ENCODE measurements around the gene SCAPER.
"Not testable (repeated sequence)": the region's sequence is repeated elsewhere in the genome, so short reads cannot be mapped to it uniquely, and the experiment has no call there.

The SCAPER gene

DNA sequence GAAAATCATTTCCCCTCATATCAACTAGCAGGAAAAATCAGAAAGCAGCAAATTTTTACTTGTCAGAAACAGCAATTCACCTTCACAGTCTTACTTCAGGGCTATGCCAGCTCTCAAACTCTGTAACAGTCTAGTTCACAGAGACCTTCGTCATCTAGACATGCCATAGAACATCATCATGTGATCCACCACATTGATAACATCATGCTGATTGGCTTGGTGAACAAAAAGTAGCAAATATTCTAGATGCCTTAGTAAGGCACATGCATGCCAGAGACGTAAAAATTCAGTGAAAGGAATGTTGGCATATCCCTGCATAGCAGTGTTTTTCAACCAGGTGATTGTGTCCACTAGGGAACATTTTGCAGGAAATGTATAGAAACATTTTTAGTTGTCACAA lies 8.6 kb upstream of the SCAPER start:
- DNase-seq (ENCODE audit: low read depth in 2 of 2), result no peak

DNA sequence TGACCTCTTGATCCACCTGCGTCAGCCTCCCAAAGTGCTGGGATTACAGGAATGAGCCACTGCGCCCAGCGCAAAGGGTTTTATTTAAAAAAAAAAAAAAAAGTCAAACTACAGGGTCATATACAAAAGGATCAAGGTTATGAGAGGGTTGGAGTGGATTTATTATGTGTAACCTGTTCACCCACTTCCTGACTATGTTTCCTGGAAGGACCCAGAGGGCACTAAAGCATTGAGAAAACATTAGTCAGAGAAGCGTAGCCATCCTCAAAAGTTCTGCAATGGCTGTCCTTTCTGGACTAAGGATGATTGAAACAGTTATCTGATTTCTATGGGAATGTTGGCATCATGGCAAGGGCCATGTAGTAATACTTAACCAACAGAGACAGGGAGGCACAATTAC lies 7.3 kb upstream of the SCAPER start:
- no peak for DNase-seq (ENCODE audit: low read depth in 2 of 2)

- no peak for DNase-seq (ENCODE audit: low read depth in 2 of 2)
Observed at GRCh38 chr15:76905855-76906254, 715 bp upstream of the SCAPER start.

DNA sequence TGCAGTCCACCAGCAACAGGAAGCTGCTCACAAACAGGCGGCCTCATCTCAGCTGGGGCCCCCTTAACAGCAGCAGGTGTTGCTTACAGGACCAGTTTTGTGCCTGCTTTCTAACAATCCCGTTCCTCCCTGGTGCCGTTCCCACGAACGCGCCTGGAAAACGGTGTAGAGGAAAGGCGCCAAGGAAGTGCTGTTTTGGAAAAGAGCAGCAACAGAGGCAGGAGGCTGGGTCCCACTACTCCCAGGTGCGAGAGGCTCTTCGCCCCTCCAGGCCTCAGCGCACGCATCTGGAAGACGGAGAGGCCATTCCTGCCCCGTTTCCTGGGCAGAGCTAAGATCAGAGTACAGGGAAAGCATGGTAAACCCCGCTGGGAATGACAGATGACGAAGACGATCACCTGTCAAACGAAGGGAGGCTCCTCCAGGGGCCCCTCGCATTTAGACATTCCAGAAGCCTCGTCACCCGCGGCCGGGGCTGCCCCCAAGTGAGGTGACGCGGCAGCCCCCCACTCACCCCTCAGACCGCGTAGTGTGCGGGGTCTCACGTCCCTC lies 603 bp downstream of the SCAPER start:
- peak in 1 of 2 donors; percentile 0 for DNase-seq (ENCODE audit: low read depth in 2 of 2)

- no peak for DNase-seq (ENCODE audit: low read depth in 2 of 2)
Observed at GRCh38 chr15:76903251-76903681, 1.9 kb downstream of the SCAPER start.

DNA sequence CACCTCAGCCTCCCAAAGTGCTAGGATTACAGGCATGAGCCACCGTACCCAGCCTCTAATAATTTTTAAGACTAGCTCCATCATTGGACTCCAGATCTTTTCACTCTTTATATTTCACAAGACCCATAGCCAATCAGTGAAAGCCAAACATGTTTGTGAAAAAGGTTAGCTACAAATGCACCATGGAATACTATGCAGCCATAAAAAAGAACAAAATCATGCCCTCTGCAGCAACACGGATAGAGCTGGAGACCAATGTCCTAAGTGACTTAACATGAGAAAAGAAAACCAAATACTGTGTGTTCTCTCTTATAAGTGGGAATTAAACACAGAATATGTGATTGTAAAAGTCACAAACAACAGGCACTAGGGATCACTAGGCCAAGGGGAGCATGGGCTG lies 3.2 kb downstream of the SCAPER start:
- DNase-seq (ENCODE audit: low read depth in 2 of 2), result no peak

DNA sequence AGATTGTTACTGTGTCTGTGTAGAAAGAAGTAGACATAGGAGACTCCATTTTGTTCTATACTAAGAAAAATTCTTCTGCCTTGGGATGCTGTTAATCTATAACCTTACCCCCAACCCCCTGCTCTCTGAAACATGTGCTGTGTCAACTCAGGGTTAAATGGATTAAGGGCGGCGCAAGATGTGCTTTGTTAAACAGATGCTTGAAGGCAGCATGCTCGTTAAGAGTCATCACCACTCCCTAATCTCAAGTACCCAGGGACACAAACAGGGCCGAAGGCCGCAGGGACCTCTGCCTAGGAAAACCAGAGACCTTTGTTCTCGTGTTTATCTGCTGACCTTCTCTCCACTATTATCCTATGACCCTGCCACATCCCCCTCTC lies 5.2 kb downstream of the SCAPER start:
- not testable (repeated sequence) for DNase-seq (ENCODE audit: low read depth in 2 of 2)

- DNase-seq (ENCODE audit: low read depth in 2 of 2), result not testable (repeated sequence)
Observed at GRCh38 chr15:76899176-76899930, 5.8 kb downstream of the SCAPER start.

DNA sequence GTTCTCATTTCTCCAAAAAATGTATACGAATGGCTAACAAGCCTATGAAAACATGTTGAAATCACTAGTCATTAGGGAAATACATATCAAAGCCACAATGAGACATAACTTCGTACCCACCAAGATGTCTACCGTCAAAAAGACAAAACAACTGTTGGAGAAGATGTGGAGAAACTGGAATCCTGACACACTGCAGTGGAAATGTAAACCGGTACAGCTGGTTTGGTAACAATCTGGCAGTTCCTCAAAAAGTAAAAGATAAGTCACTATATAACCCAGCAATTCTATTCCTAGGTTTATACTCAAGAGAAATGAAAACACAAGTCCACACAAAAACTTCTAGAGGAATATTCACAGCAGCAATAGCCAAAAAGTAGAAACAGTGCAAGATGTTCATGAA lies 7.0 kb downstream of the SCAPER start:
- no peak for DNase-seq (ENCODE audit: low read depth in 2 of 2)

- no peak for DNase-seq (ENCODE audit: low read depth in 2 of 2)
Observed at GRCh38 chr15:76894174-76894573, 11.0 kb downstream of the SCAPER start.

- DNase-seq (ENCODE audit: low read depth in 2 of 2), result not testable (repeated sequence)
Observed at GRCh38 chr15:76892836-76893235, 12.3 kb downstream of the SCAPER start.

GRCh38 chr15:76887280-76888141 lies 17.6 kb downstream of the SCAPER start:
- DNase-seq (ENCODE audit: low read depth in 2 of 2), result not testable (repeated sequence)

DNA sequence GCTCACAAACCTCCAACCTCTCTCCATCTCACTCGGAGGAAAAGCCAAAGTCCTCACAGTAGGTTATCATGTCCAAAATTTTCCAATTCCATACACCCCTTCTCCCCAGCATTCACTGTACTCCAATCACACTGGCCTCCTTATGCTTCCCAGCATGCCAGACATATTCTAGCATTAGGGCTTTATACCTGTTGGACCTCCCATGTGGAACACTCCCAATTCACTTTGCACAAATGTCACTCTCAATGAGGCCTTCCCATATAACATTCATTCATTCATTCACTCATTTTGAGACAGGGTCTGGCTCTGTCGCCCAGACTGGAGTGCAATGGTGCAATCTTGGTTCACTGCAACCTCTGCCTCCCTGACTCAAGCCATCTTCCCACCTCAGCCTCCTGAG lies 19.9 kb downstream of the SCAPER start:
- no peak for DNase-seq (ENCODE audit: low read depth in 2 of 2)

DNA sequence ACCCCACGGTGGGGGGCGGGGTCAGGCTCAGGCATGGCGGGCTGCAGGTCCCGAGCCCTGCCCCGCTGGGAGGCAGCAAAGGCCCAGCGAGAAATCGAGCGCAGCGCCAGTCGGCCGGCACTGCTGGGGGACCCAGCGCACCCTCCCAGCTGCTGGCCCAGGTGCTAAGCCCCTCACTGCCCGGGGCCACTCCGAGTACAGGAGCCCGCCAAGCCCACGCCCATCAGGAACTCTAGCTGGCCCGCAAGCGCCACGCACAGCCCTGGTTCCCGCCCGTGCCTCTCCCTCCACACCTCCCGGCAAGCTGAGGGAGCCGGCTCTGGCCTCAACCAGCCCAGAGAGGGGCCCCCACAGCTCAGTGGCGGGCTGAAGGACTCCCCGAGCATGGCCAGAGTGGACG lies 29.2 kb downstream of the SCAPER start:
- DNase-seq (ENCODE audit: low read depth in 2 of 2), result no peak

GRCh38 chr15:76873066-76873465 lies 32.1 kb downstream of the SCAPER start:
- DNase-seq (ENCODE audit: low read depth in 2 of 2), result not testable (repeated sequence)

GRCh38 chr15:76871930-76872329 lies 33.2 kb downstream of the SCAPER start:
- DNase-seq (ENCODE audit: low read depth in 2 of 2), result no peak

GRCh38 chr15:76868740-76869139 lies 36.4 kb downstream of the SCAPER start:
- no peak for DNase-seq (ENCODE audit: low read depth in 2 of 2)

- DNase-seq (ENCODE audit: low read depth in 2 of 2), result no peak
Observed at GRCh38 chr15:76866716-76867321, 38.3 kb downstream of the SCAPER start.

- DNase-seq (ENCODE audit: low read depth in 2 of 2), result no peak
Observed at GRCh38 chr15:76866008-76866407, 39.1 kb downstream of the SCAPER start.

GRCh38 chr15:76865548-76865991 lies 39.6 kb downstream of the SCAPER start:
- DNase-seq (ENCODE audit: low read depth in 2 of 2), result no peak

GRCh38 chr15:76864586-76864985 lies 40.6 kb downstream of the SCAPER start:
- DNase-seq (ENCODE audit: low read depth in 2 of 2), result no peak

GRCh38 chr15:76863693-76864092 lies 41.4 kb downstream of the SCAPER start:
- DNase-seq (ENCODE audit: low read depth in 2 of 2), result no peak

Measured in stimulated activated CD8-positive, alpha-beta memory T cell treated with anti-CD3 and anti-CD28 coated beads, Interleukin-2, amount 100 ng/mL, for 1 hour (primary cell).